ENCODE measurements around the gene TMF1. TPM values are rescaled to one million over a fixed set of nuclear protein-coding genes. Genes with fewer than 3 reads are reported as not detected.

TMF1 gene
- total and polyA plus RNA-seq, 2 experiments from 2014 or later: 15.8 to 21.3 TPM

- Mint-ChIP-seq H3K27me3 (ENCODE audit: insufficient read depth, low read depth, poor library complexity) (peaks cover 5% of the 10 kb centered on the region), H3K4me3 (peak overlapping the region; percentile 98), H3K4me1 (peaks cover 13% of the 10 kb centered on the region), H3K9me3 (no peaks in the 10 kb centered on the region), H3K36me3 (ENCODE audit: low read depth) (peaks cover 18% of the 10 kb centered on the region), H3K27ac (peak overlapping the region; percentile 95)
- no peaks in the 10 kb centered on the region for H3K27me3 ChIP-seq (ENCODE audit: insufficient read depth)
- no peaks in the 10 kb centered on the region for H3K9me2 ChIP-seq (ENCODE audit: insufficient read depth)
- no peaks in the 10 kb centered on the region for H3K4me1 ChIP-seq (ENCODE audit: insufficient read depth)
- peak overlapping the region; percentile 72 for H3K27ac ChIP-seq (ENCODE audit: low read depth)
- no peaks in the 10 kb centered on the region; the same call in 1 of the 2 replicates for H4K20me1 ChIP-seq (replicated peaks; ENCODE audit: insufficient read depth)
- peaks cover 16% of the 10 kb centered on the region for H3K36me3 ChIP-seq (ENCODE audit: insufficient read depth)
- H3K79me2 ChIP-seq (replicated peaks; ENCODE audit: insufficient read depth): peaks cover 22% of the 10 kb centered on the region
- ATAC-seq (peak; percentile 6; the same call in 2 of the 3 replicates), DNase-seq (ENCODE audit: low spot score) (no peak)
- no peak overlapping the region for H2AFZ ChIP-seq
- TF ChIP-seq, protein P1, sequence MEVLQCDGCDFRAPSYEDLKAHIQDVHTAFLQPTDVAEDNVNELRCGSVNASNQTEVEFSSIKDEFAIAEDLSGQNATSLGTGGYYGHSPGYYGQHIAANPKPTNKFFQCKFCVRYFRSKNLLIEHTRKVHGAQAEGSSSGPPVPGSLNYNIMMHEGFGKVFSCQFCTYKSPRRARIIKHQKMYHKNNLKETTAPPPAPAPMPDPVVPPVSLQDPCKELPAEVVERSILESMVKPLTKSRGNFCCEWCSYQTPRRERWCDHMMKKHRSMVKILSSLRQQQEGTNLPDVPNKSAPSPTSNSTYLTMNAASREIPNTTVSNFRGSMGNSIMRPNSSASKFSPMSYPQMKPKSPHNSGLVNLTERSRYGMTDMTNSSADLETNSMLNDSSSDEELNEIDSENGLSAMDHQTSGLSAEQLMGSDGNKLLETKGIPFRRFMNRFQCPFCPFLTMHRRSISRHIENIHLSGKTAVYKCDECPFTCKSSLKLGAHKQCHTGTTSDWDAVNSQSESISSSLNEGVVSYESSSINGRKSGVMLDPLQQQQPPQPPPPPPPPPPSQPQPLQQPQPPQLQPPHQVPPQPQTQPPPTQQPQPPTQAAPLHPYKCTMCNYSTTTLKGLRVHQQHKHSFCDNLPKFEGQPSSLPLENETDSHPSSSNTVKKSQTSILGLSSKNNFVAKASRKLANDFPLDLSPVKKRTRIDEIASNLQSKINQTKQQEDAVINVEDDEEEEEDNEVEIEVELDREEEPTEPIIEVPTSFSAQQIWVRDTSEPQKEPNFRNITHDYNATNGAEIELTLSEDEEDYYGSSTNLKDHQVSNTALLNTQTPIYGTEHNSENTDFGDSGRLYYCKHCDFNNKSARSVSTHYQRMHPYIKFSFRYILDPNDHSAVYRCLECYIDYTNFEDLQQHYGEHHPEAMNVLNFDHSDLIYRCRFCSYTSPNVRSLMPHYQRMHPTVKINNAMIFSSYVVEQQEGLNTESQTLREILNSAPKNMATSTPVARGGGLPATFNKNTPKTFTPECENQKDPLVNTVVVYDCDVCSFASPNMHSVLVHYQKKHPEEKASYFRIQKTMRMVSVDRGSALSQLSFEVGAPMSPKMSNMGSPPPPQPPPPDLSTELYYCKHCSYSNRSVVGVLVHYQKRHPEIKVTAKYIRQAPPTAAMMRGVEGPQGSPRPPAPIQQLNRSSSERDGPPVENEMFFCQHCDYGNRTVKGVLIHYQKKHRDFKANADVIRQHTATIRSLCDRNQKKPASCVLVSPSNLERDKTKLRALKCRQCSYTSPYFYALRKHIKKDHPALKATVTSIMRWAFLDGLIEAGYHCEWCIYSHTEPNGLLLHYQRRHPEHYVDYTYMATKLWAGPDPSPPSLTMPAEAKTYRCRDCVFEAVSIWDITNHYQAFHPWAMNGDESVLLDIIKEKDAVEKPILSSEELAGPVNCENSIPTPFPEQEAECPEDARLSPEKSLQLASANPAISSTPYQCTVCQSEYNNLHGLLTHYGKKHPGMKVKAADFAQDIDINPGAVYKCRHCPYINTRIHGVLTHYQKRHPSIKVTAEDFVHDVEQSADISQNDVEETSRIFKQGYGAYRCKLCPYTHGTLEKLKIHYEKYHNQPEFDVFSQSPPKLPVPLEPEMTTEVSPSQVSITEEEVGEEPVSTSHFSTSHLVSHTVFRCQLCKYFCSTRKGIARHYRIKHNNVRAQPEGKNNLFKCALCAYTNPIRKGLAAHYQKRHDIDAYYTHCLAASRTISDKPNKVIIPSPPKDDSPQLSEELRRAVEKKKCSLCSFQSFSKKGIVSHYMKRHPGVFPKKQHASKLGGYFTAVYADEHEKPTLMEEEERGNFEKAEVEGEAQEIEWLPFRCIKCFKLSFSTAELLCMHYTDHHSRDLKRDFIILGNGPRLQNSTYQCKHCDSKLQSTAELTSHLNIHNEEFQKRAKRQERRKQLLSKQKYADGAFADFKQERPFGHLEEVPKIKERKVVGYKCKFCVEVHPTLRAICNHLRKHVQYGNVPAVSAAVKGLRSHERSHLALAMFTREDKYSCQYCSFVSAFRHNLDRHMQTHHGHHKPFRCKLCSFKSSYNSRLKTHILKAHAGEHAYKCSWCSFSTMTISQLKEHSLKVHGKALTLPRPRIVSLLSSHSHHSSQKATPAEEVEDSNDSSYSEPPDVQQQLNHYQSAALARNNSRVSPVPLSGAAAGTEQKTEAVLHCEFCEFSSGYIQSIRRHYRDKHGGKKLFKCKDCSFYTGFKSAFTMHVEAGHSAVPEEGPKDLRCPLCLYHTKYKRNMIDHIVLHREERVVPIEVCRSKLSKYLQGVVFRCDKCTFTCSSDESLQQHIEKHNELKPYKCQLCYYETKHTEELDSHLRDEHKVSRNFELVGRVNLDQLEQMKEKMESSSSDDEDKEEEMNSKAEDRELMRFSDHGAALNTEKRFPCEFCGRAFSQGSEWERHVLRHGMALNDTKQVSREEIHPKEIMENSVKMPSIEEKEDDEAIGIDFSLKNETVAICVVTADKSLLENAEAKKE (CRISPR knock-in tag; IDR thresholded peaks at IDR 0.05): no peak
- TF ChIP-seq CTCF (conservative IDR thresholded peaks at IDR 0.05; ENCODE audit: low read depth in 2 of 2) (no peak), CREB1 (CRISPR knock-in tag; IDR thresholded peaks at IDR 0.05; ENCODE audit: low read depth) (no peak), ZNF114 (CRISPR knock-in tag; IDR thresholded peaks at IDR 0.05) (no peak), NANOG (IDR thresholded peaks at IDR 0.05; ENCODE audit: borderline replicate concordance) (no peak), JUNB (IDR thresholded peaks at IDR 0.05; ENCODE audit: unreplicated experiment) (no peak), POLR2AphosphoS5 (IDR thresholded peaks at IDR 0.05; ENCODE audit: low read depth) (no peak), ZNF331 (CRISPR knock-in tag; IDR thresholded peaks at IDR 0.05; ENCODE audit: low read depth) (no peak), STAT1 (IDR thresholded peaks at IDR 0.05; ENCODE audit: unreplicated experiment) (no peak), EZH2 (IDR thresholded peaks at IDR 0.05; ENCODE audit: low read depth, unreplicated experiment) (no peak), EZH2phosphoT487 (IDR thresholded peaks at IDR 0.05; ENCODE audit: unreplicated experiment) (no peak), REST (IDR thresholded peaks at IDR 0.05; ENCODE audit: unreplicated experiment) (no peak)
- TF ChIP-seq, protein P2, sequence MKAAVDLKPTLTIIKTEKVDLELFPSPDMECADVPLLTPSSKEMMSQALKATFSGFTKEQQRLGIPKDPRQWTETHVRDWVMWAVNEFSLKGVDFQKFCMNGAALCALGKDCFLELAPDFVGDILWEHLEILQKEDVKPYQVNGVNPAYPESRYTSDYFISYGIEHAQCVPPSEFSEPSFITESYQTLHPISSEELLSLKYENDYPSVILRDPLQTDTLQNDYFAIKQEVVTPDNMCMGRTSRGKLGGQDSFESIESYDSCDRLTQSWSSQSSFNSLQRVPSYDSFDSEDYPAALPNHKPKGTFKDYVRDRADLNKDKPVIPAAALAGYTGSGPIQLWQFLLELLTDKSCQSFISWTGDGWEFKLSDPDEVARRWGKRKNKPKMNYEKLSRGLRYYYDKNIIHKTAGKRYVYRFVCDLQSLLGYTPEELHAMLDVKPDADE (IDR thresholded peaks at IDR 0.05): no peak
- H3K4me2 ChIP-seq: peak overlapping the region; percentile 78
- H3K4me3 ChIP-seq: peak overlapping the region; percentile 79
- no peaks in the 10 kb centered on the region for H3F3A ChIP-seq (replicated peaks; ENCODE audit: low read depth)
Measured at GRCh38 chr3:69052472-69052898, 352 bp upstream of the TMF1 start.

Measured in GM23338 (cell line).